Measurements from ENCODE around the gene THSD4.

Gene THSD4

GRCh38 chr15:71098920-71099319 lies 16.4 kb upstream of the THSD4 start:
- DNase-seq, result no peak

DNA sequence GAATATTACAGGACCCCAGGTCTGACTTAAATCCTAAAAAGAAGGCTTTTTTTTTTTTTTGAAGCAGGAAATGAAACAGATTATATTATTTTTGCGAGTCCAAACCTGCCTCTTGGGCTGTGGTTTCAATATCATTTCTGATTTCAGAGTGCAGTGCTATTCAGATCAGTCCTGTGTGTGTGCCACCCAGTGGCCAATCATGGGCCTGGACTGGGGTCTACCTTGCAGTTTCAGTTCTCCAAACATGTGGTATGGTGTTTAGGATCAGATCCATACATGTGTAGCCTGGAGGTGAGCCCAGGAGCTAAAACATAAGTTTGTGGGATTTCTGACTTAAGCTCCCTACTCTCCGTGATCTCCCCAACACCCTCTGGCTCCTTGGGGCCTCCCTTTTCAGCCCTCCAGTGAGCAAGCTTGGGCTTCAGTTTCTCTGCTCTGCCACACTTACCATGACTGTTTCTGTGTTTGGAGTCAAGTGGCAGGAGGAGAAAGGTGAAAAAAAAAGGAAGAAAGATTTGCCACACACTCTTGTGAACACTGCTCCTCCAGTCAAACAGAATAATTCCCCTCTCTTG lies 12.1 kb upstream of the THSD4 start:
- no peak for DNase-seq

DNA sequence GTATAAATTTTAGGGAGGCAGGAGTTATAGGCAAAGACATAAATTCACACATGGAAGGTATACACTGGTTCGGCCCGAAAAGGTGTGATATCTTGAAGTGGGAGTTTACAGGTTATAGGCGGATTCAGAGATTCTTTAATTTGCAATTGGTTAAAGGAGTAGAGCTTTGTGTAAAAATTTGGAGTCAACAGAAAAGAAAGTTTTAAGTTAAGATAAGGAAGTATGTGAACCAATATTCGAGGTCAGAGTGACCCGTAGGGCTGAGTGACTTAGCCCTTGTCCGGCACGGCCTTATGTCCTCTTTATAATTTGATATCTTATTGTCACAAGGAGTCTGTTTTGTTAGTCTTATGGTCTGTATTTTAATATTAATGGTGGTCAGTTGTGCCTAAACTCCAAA lies 10.6 kb upstream of the THSD4 start:
- no peak for DNase-seq

DNA sequence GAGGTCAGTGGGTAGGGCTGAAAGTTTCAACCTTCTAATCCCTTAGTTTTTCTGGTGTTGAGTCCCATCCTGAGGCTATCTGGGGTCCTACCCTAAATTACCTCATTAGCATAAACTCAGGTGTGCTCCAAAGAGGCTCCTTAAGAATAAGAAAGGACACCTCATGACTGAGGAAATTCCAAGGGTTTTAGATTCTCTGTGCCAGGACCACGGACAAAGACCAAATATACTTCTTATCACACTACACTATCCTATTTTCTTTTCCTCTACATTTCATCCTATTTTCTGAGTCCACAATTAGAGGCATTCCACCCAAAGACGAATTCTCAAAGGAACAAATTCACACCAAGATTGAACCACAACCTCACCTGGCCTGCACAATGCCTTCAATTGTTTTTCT lies 9.8 kb upstream of the THSD4 start:
- no peak for DNase-seq

DNA sequence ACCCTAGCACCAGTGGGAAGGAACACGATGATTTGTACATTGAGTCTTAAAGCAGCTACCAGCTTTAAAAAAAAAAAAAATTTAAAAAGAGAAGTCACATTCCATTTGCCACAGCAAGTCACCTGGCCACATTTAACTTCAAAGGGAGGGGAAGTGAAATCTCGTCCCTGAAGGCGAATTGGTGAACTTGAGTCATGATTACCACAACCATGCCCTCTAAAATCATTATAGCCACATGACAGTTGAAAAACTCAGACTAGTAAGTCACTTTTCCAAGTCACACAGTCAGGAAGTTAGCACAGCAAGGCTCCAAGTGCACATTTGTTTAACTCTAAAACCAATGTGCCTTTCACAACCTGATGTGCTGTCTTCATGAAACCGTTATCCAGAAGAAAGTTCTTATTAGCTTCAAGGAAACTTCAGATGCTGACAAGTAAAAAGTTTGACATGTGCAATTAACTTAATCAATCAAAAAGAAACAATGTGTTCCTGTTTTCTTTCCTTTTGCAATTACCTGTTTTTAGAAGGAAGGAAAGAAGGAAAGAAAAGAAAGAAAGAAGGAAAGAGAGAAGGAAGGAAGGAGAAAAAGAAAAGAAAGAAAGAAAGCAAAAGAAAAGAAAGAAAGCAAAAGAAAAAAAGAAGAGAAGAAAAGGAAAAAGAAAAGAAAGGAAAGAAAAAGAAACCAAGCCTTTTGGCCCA lies 8.3 kb upstream of the THSD4 start:
- no peak for DNase-seq

GRCh38 chr15:71107501-71107815 lies 7.8 kb upstream of the THSD4 start:
- no peak for DNase-seq

GRCh38 chr15:71109130-71109529 lies 6.1 kb upstream of the THSD4 start:
- no peak for DNase-seq

DNA sequence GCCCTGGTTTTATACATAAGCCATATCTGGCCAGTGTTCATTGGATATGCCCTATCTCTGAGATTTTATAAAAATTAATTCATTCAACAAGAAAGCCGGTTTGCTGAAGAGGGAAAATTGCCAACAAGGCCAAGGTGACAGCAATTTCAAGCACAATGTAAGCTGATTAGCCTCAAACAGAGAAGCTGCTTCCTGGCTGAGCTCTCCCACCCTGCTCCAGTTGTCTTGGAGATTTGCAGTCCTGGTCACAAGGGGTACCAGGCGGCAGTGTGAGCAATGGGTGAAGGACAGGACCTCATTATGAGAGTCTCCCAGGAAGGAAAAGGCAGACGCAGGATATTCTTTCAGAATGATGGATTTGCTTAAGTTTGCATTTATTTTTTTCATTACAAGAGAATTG lies 5.4 kb upstream of the THSD4 start:
- DNase-seq, result no peak

DNA sequence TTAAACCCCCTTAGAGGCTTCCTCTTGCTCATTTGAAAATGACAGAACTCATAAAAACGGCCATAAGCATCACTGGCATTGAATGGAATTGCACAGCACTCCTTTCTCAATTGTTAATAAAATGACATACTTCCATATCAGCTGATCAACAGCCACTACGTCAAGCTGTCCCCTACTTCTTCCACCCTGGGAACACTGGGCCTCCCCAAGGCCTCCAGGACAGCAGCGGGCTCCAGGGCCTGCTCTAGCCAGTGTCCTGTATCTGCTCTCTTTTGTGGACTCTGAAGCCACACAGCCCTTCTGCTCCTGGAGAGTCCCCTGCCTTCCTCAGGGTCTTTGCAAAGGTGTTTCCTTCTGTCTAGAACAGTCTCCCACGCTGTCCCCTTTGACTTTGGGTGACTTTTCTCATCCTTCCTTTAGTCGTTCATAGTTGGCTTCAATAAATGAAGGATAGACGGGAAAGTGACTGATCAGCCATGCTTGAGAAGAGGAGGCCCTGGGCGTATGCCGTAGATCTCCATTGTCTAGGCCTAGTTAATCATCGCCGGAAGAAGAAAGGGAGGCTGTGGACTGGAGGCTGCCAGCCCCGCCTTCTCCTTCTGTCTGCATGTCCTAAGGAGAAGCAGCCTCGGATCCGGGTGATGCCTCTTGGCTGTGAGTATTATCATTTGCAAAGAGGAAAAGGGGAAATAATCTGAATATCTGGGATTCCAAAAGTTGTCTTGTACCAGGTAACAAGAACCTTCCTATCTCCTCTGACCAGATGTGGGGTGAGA lies 4.7 kb upstream of the THSD4 start:
- no peak for DNase-seq

DNA sequence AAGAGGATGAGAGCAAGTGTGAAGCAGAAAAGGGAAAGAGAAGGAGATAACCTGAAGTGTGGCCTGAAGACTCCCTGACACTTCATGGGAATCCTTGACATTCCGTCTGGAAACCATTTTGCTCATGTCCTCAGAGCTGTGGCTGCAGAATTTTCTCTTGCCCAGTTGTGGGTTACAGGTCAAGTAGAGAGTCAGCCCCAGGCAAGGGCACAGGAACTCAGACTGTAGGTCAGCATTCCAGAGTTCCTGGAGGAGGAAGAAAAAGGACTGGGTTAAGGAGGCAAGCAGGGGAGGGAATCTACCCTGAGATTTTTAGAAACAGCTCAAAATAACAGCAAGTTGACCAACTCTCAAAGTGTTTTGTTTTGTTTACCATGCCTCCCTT lies 4.1 kb upstream of the THSD4 start:
- DNase-seq, result no peak

DNA sequence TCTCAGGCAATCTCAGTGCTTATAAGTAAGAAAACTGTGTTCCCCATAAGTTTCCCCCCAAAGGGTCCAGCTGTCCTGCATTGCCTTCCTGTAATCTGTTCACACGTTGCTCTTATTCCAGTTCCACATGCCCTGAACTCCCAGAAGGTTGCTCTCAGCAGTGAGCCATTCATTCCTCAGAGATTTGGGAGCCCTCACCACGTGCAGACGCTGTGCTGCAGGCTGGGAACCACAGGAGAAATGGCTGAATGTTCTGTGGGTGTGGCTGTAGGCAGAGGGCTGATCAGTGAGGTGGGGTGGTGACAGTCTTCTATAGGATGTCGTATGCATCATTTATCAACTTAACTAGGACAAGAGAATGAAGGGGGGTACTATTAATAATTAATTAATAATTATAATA lies 3.3 kb upstream of the THSD4 start:
- DNase-seq, result no peak

DNA sequence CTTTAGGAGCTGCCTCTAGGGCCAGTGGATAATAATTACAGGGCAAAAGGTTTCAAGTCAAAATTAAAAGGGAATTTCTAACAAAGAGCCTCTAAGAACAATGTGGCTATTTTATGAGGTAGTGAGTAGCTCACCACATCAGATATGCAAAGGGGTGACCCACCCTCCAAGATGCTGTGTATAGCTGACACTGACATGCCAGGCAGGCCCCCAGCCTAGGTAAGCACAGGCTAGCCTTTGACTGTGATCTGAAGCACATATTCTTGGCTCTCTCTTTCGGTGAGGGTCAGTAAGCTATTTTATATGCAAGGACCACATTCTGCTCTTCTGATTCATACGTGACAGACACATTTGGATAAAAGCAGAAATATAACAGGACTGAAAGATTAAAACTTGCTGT lies 2.8 kb upstream of the THSD4 start:
- DNase-seq, result no peak

DNA sequence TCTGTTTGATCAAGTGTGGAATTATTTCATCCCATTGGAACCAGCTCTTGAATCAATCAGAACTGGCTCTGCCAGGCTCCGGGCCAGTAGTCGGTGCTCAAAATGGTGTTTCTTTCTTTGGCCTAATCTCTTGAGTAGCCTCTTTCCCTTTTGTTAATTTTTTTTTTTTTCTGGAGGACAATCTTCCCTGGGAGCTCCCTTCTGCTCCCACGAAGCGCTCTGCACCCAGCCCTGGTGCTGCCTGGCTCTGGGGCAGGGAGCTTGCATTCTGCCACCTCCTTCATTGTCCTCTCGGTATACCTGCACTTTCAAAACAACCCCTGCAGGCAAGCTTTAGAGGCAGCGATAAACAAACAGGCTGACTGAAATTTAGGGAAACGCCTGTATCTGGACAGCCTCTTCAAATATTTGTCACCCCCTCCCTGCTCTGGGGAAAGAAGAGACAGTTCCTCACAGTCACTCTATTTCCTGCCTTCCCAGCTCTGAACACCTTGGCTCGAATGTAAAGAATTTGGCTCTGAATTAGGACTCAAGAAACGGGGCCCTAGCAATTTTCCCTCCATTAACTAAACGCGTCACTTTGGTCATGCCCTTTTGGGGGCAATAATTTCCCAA lies 1.1 kb upstream of the THSD4 start:
- DNase-seq, result no peak

GRCh38 chr15:71115567-71116351 lies 488 bp downstream of the THSD4 start:
- no peak for DNase-seq

DNA sequence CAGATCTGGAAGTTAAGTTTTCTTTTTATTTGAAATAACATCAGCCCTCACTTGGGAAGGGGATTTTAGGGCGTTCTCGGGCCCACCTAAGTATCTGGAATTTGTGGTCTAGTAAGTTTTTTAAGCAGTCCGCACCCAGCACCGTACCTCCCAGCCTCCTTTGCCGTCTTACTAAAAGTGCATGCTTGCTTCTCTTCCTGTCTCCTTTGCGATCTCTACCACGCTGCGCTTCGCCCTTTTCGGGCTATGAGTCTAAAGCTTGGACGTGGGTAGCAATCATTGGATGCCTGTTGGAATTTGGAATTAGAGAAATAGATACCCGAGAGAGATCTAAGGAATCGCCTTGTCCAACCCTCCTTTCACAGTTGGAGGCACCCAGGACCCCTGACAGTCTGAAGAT lies 1.1 kb downstream of the THSD4 start:
- DNase-seq, result no peak

GRCh38 chr15:71116942-71117341 lies 1.7 kb downstream of the THSD4 start:
- no peak for DNase-seq

DNA sequence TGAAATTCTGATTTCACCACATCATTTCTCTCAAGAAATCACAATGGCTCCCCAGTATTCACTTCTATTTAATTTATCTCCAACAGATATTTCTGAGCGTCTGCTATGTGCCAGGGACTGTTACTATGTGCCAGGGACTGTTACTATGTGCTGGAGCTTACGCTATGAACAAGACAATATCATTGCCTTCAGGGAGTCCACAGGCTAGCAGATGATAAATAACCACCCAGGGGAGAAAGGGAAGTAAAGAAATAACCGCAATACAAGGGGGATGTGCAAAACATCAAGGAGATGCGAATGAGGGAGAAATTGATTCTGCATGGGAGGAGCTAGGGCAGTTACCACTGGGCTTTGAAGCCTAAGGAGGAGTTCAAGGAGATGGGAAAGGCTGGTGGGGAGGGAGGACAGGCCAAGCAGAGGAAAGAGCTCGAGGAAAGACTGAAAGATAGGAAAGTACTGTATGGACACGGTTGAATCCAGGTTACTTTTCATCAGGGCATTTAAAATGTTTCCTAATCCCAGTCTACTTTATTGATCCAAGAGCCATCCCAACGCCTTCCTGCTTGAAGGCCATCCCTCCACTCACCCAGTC lies 2.5 kb downstream of the THSD4 start:
- DNase-seq, result no peak

- no peak for DNase-seq
Observed at GRCh38 chr15:71118345-71118744, 3.1 kb downstream of the THSD4 start.

DNA sequence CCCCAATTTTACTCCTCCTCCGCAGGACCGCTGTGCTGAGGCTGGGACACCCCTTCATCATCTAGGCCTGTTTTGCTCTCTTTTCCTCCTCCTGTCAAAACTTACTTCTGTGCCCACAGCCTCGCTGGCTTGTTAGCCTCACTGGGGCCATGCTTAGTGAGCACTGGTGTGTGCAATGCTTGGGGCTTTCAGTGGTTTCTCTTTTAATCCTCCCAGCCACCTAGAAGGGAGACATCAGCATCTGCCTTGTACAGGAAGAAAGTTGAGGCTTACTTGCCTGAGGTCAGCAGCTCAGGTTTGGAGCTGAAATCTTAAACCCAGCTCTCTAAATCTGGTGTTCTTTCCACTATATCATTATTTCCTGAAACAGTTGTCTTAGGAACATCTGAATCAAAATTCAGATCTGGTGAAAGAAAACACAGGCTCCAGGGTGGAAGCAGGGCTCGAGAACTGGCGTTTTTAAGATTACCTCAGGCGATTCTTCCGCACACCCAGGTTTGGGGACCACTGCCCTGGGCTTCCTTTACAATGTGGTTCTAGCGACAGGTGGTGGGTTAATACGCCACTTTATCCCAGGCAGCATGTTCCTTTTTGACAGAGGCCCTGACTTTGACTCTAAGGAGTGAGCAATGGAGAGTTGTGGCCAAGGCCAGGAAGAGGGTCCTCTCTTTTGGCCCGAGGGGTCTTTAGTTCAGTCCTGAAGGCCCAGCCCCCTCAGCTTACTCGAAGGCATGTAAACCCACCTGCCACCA lies 3.8 kb downstream of the THSD4 start:
- DNase-seq, result no peak

GRCh38 chr15:71120428-71120944 lies 5.2 kb downstream of the THSD4 start:
- DNase-seq, result no peak

- DNase-seq, result no peak
Observed at GRCh38 chr15:71121442-71121841, 6.2 kb downstream of the THSD4 start.
